HG02840 (cell line): ENCODE results near the gene AKNA.

ENCODE experiments used
- ATAC-seq: cut with Tn5 transposase; IDR thresholded peaks from one replicate; pipeline ENCODE4 v1.9.1; 2021; ENCODE audit warnings: mild to moderate bottlenecking, moderate library complexity, moderate number of reproducible peaks; ENCODE audit not compliant: unreplicated experiment, low FRiP score

The AKNA gene

GRCh38 chr9:114387680-114388356, at the start of gene AKNA:
Gene AKNA, minus strand, starts transcription at chr9:114387982. Its CDS starts 6,649 bp downstream, at chr9:114381333.
- ATAC-seq, result peak; percentile 23

DNA sequence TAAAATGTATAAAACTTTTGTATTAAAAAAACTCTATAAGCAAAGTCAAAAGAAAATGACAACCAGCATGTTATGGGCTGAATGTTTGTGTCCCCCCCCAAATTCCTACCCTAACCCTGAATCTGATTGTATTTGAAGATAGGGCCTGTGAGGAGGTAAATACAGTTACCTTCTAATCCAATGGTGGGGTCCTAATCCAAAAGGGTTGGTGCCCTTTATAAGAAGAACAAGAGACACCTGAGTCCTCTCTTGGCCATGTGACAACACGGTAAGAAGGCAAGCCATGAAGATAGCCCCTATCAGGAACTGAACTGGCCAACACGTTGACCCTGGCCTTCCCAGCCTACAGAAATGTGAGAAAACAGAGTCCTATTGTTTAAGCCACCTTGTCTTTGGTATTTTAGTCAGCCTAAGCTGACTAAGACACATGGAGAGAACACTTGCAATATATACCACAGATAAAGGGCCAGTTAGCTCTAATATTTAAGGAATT, 49.7 kb upstream of the AKNA start:
- no peak for ATAC-seq

- no peak for ATAC-seq
Measured at GRCh38 chr9:114434878-114435311, 47.1 kb upstream of the AKNA start.

- ATAC-seq, result no peak
Measured at GRCh38 chr9:114433720-114434255, 46.0 kb upstream of the AKNA start.

DNA sequence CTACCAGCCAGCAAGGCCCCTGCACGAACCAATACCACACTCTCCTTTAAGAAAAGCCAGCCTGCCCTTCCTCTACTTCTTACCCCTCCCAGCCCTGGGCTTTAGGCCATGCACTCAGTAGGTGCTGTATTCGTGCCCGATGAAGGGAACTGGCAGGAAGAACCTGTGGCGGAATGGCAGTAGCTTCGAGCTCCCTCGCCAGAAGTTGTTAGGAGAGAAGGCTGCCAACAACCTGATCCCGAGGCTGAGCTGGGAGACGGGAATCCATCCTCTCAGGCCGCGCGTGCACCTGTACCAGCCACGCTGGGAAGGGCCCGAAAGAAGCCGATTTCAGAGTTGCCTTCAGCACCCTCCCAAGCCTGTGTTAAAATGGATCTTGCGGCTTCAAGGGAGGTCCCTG, 45.3 kb upstream of the AKNA start:
- ATAC-seq, result no peak

DNA sequence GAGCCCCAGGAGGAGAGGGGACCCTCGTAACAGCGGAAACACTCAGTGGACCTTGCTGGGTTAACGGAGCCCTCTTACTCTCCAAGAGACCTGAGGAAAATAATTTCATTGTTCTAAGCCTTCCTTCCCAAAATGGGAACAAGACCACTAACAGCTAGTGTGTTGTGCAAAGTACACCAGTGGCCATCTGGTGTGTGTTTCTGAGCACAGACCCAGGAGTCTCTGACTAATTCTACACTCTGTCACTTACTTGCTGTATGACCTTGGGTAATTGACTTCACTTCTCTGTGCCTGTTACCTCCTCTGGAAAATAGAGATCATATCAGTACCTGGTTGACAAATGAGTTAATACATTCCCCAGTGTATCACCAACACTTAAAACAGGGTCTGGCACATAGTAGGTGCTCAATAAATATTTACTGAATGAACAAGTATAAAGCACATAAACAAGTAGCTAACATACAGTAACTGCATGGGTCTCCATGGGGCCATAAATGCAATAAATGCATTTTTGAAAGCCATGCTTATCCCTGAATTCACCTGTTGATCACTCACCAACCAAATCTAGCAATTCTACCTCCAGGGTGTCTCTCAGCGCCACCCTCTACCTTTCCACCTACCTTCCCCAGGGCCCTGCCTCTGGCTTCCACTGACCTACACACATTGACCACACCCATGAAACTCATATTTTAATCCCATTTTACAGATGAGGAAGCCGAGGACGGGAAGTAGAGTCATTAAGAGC, 44.7 kb upstream of the AKNA start:
- ATAC-seq, result no peak

DNA sequence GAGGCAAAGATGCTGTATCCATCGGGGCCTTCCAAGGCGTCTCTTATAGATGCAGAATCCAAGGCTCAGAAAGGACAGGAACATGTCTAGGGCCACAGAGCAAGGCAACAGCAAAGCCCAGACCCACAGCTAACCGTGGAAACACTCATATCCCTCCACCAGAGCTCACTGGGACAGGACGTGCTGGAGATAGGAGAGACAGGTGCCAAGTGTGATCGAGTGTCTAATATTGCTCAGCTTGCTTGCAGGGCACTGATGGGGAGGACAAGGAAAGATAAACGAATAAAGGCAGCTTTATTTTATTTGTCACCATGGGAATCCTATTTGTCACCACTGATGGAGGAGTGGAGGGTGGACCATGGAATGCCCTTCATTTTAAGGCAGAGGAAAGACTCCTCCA, 44.0 kb upstream of the AKNA start:
- ATAC-seq, result no peak

DNA sequence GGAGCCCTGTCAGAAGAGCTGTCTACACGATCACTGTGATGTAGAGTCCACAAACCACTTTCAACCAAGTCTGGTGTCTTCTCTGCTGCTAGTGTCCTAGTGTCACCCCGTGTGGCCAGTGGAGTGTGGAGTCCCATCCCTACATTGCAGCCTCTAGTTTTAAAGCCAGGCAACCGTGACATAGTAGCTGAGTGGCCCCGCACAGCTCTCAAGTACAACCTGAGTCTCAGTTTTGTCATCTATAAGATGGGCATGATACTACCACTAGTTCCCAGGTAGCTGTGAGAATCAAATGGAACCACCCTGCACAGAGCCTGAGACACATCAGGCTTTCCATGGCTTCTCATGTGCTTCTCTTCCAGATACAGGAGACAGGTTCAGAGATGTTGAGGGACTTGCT, 43.2 kb upstream of the AKNA start:
- ATAC-seq, result no peak

- no peak for ATAC-seq
Measured at GRCh38 chr9:114430457-114430856, 42.7 kb upstream of the AKNA start.

GRCh38 chr9:114429488-114429887, 41.7 kb upstream of the AKNA start:
- no peak for ATAC-seq

DNA sequence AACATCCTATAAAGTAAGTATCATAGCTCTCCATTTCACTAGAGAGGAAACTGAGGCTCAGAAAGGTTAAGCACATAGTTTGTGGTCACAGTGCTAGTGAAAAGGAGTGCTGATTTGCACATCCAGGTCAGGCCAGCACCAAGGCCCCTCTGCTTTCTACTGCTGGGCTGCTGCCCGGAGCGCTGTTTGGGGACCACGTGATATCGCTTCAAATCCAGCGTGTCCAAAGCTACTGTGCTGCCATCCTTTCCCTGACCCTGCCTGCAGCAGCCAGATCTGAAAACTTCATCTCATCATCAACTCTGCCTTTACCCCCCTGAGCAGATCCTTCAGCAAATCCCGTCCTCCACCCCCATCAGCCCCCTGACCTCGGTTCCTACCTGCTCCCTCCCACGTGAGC, 40.7 kb upstream of the AKNA start:
- ATAC-seq, result no peak

GRCh38 chr9:114427644-114428043, 39.9 kb upstream of the AKNA start:
- ATAC-seq, result no peak

GRCh38 chr9:114426046-114426948, 38.5 kb upstream of the AKNA start:
- no peak for ATAC-seq

- ATAC-seq, result no peak
Measured at GRCh38 chr9:114425126-114425525, 37.3 kb upstream of the AKNA start.

- no peak for ATAC-seq
Measured at GRCh38 chr9:114424126-114424525, 36.3 kb upstream of the AKNA start.

DNA sequence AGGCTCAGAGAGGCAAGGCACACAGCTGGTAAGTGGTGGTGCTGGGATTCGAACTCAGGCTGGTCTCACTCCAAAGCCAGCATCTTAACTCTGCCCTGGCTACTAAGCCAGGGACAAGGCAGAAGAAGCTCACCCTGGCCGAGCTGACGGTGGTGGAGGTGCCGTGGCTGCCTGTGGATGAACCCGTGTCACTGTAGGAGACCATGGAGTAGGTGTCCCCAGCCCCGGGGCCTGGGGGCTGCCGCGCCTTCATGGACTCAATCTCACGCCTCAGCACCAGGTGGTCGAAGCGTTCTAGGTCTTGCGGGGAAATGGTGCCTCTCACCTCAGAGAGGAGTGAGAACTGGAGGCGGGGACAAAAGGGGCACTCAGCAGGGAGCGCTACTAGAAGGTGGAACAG, 35.4 kb upstream of the AKNA start:
- no peak for ATAC-seq

- no peak for ATAC-seq
Measured at GRCh38 chr9:114421147-114421546, 33.4 kb upstream of the AKNA start.

DNA sequence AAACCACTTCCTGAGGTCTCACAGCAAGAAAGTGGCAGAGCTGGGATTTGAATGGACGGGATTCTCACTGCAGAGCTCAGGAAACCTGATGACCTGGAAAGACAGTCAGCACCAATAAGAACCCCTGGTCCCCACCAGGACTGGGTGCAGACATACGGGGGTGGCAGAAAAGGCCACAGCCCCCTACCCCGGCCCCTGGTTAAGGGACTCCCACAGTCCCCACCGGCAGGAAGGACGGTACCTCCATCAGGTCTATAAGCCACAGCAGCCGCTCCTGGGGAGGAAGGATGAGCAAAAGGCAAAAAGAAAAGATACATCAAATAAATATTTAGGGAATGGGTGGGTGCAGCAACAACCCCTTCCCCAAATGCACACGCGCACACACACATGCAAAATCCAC, 32.0 kb upstream of the AKNA start:
- no peak for ATAC-seq

DNA sequence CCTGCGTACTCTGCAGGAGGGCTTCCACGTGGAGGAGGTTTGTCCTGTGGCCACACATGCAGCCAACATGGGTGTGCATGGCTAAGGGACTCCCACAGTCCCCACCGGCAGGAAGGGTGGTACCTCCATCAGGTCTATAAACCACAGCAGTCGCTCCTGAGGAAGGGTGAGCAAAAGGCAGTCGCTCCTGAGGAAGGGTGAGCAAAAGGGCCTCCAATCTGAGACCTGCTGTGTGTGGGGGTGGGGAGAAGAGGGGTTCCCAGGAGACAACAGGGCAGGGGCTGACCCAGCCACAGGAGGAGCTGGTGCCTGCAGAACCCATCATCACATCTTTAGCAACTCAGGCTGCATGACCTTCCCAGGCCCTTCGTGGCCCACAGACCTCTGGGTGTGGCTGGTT, 30.3 kb upstream of the AKNA start:
- ATAC-seq, result no peak

- no peak for ATAC-seq
Measured at GRCh38 chr9:114417511-114417910, 29.7 kb upstream of the AKNA start.

DNA sequence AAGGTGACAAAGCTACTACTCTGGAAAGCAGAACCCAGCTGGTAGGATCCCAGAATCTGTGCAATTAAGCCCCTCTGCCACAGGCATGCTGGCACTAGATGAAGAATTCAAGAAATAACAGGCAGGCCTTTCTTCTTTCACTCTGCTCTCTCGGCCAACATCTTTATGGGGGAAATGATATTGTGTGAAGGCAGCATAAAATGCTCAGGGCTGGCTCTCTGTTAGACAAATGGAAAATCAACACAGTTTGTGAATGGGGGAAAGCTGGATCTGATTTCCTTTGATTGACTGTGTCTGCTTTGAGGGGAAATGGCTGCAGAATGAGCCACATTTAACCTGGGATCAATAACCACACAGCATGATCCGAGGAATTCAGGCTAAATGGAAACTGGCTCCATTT, 29.1 kb upstream of the AKNA start:
- no peak for ATAC-seq
